Skeletal muscle satellite cell (primary cell): ENCODE results near the gene ROS1.

Source experiments
- H3K27me3 ChIP-seq: 2 replicates; pipeline ENCODE4 v1.7.0; 2013; ENCODE audit warnings: low read length; ENCODE audit not compliant: control insufficient read depth, insufficient read depth
- H3K36me3 ChIP-seq: 2 replicates; pipeline ENCODE4 v1.7.0; 2013; ENCODE audit warnings: mild to moderate bottlenecking, control low read depth, low read length; ENCODE audit not compliant: insufficient read depth
- H3K4me1 ChIP-seq: 2 replicates; pipeline ENCODE4 v1.7.0; 2013; ENCODE audit warnings: low read length; ENCODE audit not compliant: control insufficient read depth, insufficient read depth
- H3K4me2 ChIP-seq: 2 replicates; pipeline ENCODE4 v1.7.0; 2013; ENCODE audit warnings: mild to moderate bottlenecking, low read length
- H3K4me3 ChIP-seq: 2 replicates; pipeline ENCODE4 v1.7.0; 2013; ENCODE audit warnings: low read length
- H3K9ac ChIP-seq: 2 replicates; pipeline ENCODE4 v1.7.0; 2013; ENCODE audit warnings: mild to moderate bottlenecking, low read depth, low read length, moderate library complexity
- H3K9me3 ChIP-seq: replicated peaks from 2 replicates; pipeline ENCODE4 v1.7.0; 2013; ENCODE audit warnings: mild to moderate bottlenecking, control low read depth, low read length

Gene ROS1

DNA sequence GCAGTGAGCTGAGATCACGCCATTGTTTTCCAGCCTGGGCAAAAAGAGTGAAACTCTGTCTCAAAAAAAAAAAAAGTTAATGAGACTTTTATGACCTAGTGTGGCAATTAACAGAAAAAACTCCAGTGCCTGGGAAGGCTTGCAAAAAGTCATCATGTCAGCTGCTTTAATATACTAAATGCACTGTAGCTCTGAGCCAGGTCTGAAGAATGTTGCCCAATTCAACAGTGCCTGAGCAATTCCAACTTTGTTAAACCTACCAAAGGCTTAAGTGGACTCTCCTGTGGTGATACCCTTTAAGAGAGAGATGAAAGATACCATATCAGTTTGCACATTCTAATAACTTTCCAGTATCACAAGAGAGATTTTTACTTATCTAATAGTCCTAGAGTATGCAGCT is 6.5 kb upstream of the ROS1 start:
- Histone ChIP-seq H3K9me3 (no peaks in the 10 kb centered on the region), H3K4me1 (peaks cover 9% of the 10 kb centered on the region), H3K4me2 (no peak overlapping the region), H3K9ac (no peak overlapping the region), H3K4me3 (no peak overlapping the region), H3K27me3 (no peaks in the 10 kb centered on the region), H3K36me3 (no peaks in the 10 kb centered on the region)

DNA sequence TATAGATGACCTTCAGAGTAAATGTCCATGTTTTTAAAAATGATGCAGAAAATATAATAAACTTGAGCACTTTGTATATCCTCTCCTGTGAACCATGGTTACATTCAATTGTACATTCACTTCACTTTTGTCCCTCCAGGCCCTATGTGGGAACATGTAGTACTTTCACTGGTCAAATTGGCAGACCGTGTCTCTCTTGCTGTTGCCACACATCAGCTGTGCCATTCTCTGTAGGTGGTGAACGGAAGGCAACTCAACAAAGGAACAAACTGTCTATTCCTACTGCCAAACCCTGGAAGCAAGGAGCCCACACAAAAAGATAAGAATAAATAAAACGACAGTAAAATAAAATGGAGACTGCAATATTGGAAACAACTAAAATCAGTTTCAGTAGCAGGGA is 2.0 kb downstream of the ROS1 start:
- peaks cover 12% of the 10 kb centered on the region for H3K4me1 ChIP-seq
- peak overlapping the region; percentile 5 for H3K4me2 ChIP-seq
- no peaks in the 10 kb centered on the region for H3K36me3 ChIP-seq
- no peaks in the 10 kb centered on the region for H3K9me3 ChIP-seq
- H3K4me3 ChIP-seq = no peak overlapping the region
- H3K27me3 ChIP-seq = no peaks in the 10 kb centered on the region
- peak overlapping the region; percentile 42 for H3K9ac ChIP-seq

DNA sequence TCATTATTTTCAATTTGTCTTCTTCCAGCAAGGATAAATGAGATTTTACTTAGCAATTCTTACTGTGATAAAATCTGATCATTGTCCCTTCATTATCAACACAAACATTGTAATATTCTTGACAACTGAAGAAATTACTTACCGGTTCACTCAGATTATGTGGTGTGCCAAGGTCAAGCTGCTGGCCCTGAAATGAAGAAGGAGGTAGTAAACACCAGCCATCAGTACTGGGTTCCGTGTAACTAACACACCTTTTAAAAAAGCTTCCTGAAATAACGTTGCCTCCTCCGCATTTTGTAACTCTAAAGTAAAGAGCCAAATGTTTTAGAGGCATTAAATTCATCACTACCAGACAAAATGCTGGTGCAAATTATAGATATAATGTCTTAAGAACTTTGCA is 7.4 kb downstream of the ROS1 start:
- Histone ChIP-seq H3K4me3 (no peak overlapping the region), H3K9ac (no peak overlapping the region), H3K27me3 (no peaks in the 10 kb centered on the region), H3K36me3 (no peaks in the 10 kb centered on the region), H3K4me1 (peaks cover 5% of the 10 kb centered on the region), H3K4me2 (no peak overlapping the region), H3K9me3 (no peaks in the 10 kb centered on the region)

DNA sequence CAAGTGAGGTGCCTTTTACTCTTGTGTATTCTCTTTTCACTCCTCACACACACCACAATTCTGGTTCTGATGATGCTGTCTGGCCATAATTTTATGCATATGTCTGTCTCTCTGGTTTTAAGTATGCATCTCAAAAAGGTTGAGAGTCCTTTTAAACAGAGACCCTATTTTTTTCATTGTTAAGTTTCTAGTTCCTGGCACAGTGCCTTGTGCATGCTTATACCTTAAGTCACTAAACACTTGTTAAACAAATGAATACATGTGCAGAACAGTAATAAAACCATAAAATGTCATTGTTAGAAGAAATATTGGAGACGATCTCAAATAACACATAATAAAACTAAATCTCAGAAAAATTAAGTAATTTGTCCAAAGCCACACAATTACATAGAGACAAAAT is 7.9 kb downstream of the ROS1 start:
- H3K27me3 ChIP-seq = no peaks in the 10 kb centered on the region
- peaks cover 4% of the 10 kb centered on the region for H3K4me1 ChIP-seq
- no peaks in the 10 kb centered on the region for H3K36me3 ChIP-seq
- no peak overlapping the region for H3K4me3 ChIP-seq
- H3K4me2 ChIP-seq = no peak overlapping the region
- H3K9me3 ChIP-seq = no peaks in the 10 kb centered on the region
- no peak overlapping the region for H3K9ac ChIP-seq

DNA sequence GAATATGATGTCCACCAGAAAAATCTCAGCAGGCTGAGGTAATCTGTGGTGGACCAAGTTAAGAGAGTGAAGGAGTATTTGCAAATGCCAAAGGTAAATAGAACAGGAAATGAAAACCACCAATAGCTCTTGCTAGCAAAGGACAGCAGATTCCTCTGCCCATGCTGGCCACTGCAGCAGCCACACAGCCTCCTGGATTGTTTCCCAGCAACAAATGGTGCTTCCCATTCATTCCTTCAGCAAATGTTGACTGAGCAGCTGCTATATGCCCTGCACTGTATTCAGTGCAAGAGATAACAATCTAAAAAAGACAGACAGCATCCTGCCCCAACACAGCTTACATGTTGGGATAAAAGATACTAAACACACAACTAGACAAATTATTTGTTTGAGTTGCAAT is 11.0 kb downstream of the ROS1 start:
- Histone ChIP-seq H3K4me1 (peaks cover 4% of the 10 kb centered on the region), H3K4me2 (no peak overlapping the region), H3K9me3 (no peaks in the 10 kb centered on the region), H3K9ac (no peak overlapping the region), H3K36me3 (no peaks in the 10 kb centered on the region), H3K27me3 (no peaks in the 10 kb centered on the region), H3K4me3 (no peak overlapping the region)

DNA sequence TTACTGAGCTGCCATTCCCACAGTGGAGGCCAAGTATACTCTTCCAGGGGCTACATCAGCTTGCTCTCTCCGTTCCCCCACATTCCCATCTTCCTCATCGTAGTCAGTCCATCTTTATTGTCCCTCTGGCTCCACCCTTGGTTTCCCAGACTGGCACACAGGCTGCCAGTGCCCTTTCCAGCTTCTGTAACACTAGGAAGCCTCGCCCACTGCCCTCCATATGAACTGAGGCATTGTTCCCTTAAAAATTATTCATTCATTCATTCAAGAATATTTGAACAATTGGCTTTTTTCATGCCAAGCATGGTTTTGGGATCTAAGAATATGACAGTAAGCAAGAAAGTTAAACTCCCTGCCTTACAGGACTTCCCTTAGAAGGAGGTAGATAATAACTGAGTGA is 14.3 kb downstream of the ROS1 start:
- Histone ChIP-seq H3K9ac (no peak overlapping the region), H3K4me3 (no peak overlapping the region), H3K27me3 (no peaks in the 10 kb centered on the region), H3K36me3 (no peaks in the 10 kb centered on the region), H3K9me3 (no peaks in the 10 kb centered on the region), H3K4me2 (no peak overlapping the region), H3K4me1 (peaks cover 4% of the 10 kb centered on the region)

DNA sequence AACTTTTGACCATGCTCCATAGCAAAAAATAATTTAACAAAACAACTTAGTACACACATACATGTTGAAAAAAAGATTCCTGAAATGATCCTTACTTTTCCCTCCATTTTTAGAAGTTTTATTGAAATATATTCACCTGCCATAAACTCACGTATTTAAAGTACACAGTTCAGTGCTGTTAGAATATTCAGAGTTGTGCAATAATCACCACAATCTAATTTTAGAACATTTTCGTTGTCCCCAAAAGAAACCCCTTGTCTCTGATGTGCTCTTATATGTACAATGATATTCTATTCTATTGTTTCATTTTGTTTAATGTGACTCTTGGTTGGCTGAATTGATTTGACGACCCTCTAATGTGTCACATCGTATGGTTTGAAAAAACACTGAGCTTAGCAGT is 15.9 kb downstream of the ROS1 start:
- Histone ChIP-seq H3K36me3 (no peaks in the 10 kb centered on the region), H3K4me2 (no peak overlapping the region), H3K27me3 (no peaks in the 10 kb centered on the region), H3K4me3 (no peak overlapping the region), H3K9me3 (no peaks in the 10 kb centered on the region), H3K9ac (no peak overlapping the region), H3K4me1 (peaks cover 3% of the 10 kb centered on the region)

DNA sequence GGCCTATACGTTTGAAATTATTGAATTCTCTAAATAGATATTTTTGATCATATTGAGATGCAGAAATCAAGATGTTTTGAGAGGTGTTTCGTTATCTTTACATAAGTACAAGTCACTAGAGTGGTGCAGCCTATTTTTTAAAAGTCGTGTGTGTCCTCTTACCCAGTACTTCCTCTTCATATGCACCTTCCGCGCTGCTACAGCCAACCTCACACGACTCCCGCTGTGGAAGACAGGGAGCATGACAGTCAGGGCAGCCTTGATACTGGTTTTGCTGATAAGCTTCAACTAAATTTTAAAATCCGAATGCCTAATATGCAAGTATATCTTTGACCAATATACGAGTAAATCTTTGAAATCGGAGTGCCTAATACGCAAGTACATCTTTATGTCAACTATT is 16.3 kb downstream of the ROS1 start:
- Histone ChIP-seq H3K36me3 (no peaks in the 10 kb centered on the region), H3K4me2 (no peak overlapping the region), H3K4me1 (no peaks in the 10 kb centered on the region), H3K9ac (no peak overlapping the region), H3K27me3 (no peaks in the 10 kb centered on the region), H3K4me3 (no peak overlapping the region), H3K9me3 (no peaks in the 10 kb centered on the region)

DNA sequence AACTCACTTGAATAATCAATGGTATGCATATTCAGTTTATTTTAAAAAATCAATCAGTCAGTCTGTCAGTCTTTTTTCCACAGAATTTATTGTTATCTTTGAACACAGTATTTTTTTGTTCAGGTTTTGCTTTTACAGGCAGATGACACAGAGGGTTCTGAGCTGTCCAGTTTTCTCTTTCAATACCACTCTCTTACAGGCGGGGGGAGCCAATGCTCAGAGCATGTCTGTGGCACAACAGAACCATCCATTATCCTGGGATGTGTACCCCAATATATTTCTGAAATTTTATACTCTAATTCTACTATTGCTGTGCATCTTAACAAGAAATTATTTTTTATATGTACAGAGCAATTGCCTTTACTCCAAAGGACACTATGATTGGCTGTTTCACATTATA is 21.2 kb downstream of the ROS1 start:
- H3K4me3 ChIP-seq = no peak overlapping the region
- H3K36me3 ChIP-seq = no peaks in the 10 kb centered on the region
- H3K9ac ChIP-seq = no peak overlapping the region
- H3K4me1 ChIP-seq = no peaks in the 10 kb centered on the region
- H3K4me2 ChIP-seq = no peak overlapping the region
- H3K27me3 ChIP-seq = no peaks in the 10 kb centered on the region
- no peaks in the 10 kb centered on the region for H3K9me3 ChIP-seq

DNA sequence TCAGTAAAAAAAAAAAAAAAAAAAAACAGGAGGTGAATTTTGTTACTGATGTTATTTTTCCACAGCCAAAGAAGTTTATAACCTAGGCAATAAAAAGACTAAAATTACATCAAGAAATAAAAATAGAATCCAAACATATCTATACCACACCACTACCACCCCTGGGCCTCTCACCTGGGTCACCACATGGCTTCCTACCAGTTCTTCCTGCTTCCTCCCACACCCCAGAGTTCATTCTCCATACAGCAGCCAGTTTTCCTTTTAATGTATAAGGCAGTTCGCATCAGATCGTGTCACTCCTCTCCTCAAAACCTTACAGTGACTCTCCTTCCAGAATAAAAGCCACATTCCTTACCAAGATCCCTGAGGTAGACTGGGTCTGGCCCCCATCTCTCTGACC is 23.9 kb downstream of the ROS1 start:
- Histone ChIP-seq H3K4me3 (no peak overlapping the region), H3K36me3 (no peaks in the 10 kb centered on the region), H3K9ac (no peak overlapping the region), H3K4me2 (no peak overlapping the region), H3K27me3 (no peaks in the 10 kb centered on the region), H3K4me1 (no peaks in the 10 kb centered on the region), H3K9me3 (no peaks in the 10 kb centered on the region)

DNA sequence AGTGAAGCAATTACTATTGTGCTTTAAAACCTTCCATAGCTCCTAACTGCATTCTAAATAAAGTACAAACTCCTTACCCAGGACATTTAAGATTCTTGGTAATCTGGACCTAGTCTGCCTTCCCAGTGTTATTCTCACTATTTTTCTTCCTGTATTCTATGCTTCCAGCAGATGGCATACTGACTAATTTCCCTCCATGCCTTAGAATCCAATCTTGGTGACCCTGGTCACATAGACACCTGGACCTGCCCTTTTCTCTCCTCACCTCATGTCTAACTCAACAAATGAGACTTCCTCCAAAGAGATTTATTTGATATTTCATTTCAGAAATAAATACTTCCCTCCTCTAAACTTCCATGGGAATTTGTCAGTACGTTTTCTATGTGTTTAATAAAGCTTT is 25.8 kb downstream of the ROS1 start:
- no peaks in the 10 kb centered on the region for H3K4me1 ChIP-seq
- H3K36me3 ChIP-seq = no peaks in the 10 kb centered on the region
- no peaks in the 10 kb centered on the region for H3K9me3 ChIP-seq
- H3K9ac ChIP-seq = no peak overlapping the region
- no peak overlapping the region for H3K4me2 ChIP-seq
- no peak overlapping the region for H3K4me3 ChIP-seq
- H3K27me3 ChIP-seq = no peaks in the 10 kb centered on the region

DNA sequence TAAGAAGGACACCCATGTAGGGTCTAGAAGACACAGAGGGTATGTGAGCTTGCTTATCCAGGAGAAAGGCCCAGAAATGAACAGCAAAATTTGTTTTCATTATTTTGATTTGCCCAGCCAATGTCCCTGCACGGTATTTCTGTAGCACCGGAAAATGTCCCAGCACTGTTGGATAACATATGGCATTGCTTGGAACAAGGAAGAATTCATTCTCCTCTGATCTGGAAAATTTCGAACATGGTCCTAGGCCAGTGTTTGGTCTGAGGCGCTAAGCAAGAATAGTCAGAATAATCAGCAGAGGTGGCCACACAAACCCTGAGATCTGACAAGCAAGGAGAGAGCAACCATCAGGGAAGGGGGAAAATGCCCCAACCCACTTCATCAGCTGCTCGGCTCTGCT is 26.6 kb downstream of the ROS1 start:
- Histone ChIP-seq H3K9me3 (no peaks in the 10 kb centered on the region), H3K36me3 (no peaks in the 10 kb centered on the region), H3K4me3 (no peak overlapping the region), H3K27me3 (no peaks in the 10 kb centered on the region), H3K4me1 (no peaks in the 10 kb centered on the region), H3K4me2 (no peak overlapping the region), H3K9ac (no peak overlapping the region)
